ENCODE results near the gene STARD9. TPM values are rescaled to one million over a fixed set of nuclear protein-coding genes. Genes with fewer than 3 reads are reported as not detected.

The STARD9 gene
- total RNA-seq, 2 donors from 2014 or later = 8.9 to 22.6 TPM

DNA sequence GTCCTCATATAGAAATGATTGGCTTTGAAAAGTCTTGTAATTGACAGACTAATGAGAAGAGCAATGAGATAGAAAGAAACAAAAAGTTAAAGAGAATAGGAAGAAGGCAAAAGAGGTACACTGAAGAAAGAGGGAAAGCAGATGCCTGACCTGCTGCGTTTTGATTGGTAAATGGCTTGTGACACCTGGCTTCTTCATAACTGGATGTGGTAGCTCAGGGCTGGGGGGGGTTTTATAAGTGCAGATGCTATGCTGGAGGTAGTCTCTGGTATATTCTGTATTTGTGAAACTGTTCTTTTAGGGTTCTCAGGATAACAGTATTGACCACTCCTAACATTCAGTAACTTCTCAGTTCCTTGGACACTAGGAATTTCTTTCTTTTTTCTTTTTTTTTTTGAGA lies 1.4 kb downstream of the STARD9 start:
- Mint-ChIP-seq H3K9me3 (no peaks in the 10 kb centered on the region), H3K27ac (peak overlapping the region; percentile 2 to 71)
- no peak for ATAC-seq

DNA sequence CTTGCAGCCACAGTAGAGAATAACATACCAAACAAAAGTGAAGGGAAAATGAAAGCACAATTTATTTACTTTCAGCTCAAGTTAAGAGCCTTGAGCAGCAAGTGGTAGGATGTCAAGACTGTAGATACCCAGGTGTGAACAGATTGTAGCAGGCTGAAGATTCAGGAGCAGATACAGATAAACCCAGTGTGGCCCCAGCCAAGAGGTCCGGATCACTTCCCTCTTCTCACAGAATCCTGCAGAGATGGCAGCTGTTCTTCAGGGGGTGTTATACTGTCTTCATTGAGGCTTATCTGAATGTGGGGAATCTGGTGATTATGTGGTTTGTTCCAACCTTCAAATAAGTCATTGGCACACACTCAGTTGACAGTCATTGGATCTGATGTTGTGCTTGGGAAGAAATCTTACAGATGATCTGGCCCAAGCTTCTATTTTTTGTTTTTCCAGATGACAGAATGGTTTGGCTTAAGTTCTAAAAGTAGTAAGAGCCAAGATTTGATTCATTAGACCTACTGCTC lies 2.2 kb downstream of the STARD9 start:
- Mint-ChIP-seq H3K9me3 (no peaks in the 10 kb centered on the region), H3K4me1 (ENCODE audit: low read depth in 2 of 2) (peaks cover 41 to 49% of the 10 kb centered on the region in 2 donors)

More for the DNA sequence above, 1.4 kb downstream of the STARD9 start:
- DNase-seq (ENCODE audit: low spot score) = no peak
- H3K4me3 Mint-ChIP-seq = peak overlapping the region; percentile 95
- no peaks in the 10 kb centered on the region for H3K27me3 Mint-ChIP-seq
- H3K36me3 Mint-ChIP-seq = no peaks in the 10 kb centered on the region
- peaks cover 37 to 43% of the 10 kb centered on the region in 2 donors for H3K4me1 Mint-ChIP-seq (ENCODE audit: low read depth in 2 of 2)

GRCh38 chr15:42578984-42579537 lies 3.7 kb downstream of the STARD9 start:
- peak overlapping the region; percentile 2 for H3K4me3 Mint-ChIP-seq

More for the DNA sequence above, 2.2 kb downstream of the STARD9 start:
- no peak overlapping the region for H3K4me3 Mint-ChIP-seq
- DNase-seq (ENCODE audit: low spot score) = no peak
- no peak overlapping the region for H3K27ac Mint-ChIP-seq
- ATAC-seq = no peak
- H3K27me3 Mint-ChIP-seq = no peaks in the 10 kb centered on the region
- no peaks in the 10 kb centered on the region for H3K36me3 Mint-ChIP-seq

DNA sequence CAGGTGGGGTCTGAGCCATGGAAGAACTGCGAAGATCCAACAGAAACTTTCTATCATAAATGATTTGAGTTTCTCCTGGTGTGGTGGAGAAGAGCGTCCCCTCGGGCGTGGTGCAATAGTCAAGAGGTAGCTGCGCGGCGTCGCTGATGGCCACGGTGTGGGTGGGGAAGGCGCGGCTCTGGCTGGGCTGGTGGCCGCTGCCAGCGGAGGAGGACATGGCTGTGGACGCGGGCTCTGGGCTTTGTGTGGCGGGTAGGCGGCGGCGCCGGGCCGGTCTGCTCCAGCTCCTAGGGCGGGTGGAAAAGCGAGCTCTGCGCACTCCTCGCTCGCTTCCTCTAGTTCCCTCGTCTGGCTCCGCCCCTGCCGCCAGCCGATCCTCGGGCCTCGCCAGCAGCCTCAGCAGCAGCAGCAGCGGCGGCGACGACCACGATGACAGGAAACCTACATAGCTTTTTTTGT lies 5.9 kb downstream of the STARD9 start:
- Mint-ChIP-seq H3K36me3 (no peaks in the 10 kb centered on the region), H3K9me3 (no peaks in the 10 kb centered on the region), H3K4me3 (peak overlapping the region; percentile 91), H3K27me3 (no peaks in the 10 kb centered on the region), H3K27ac (peak overlapping the region; percentile 70 to 77), H3K4me1 (ENCODE audit: low read depth in 2 of 2) (peaks cover 34 to 41% of the 10 kb centered on the region in 2 donors)
- peak; percentile 95 to 99 for ATAC-seq
- peak; percentile 85 for DNase-seq (ENCODE audit: low spot score)

More at GRCh38 chr15:42578984-42579537, 3.7 kb downstream of the STARD9 start:
- Mint-ChIP-seq H3K4me1 (ENCODE audit: low read depth in 2 of 2) (peaks cover 41 to 49% of the 10 kb centered on the region in 2 donors), H3K27ac (no peak overlapping the region), H3K36me3 (no peaks in the 10 kb centered on the region), H3K9me3 (no peaks in the 10 kb centered on the region), H3K27me3 (no peaks in the 10 kb centered on the region)
- no peak for DNase-seq (ENCODE audit: low spot score)
- no peak for ATAC-seq

- Mint-ChIP-seq H3K4me3 (no peak overlapping the region), H3K9me3 (no peaks in the 10 kb centered on the region), H3K4me1 (ENCODE audit: low read depth in 2 of 2) (peaks cover 25 to 35% of the 10 kb centered on the region in 2 donors), H3K36me3 (no peaks in the 10 kb centered on the region), H3K27me3 (no peaks in the 10 kb centered on the region), H3K27ac (no peak overlapping the region)
- DNase-seq (ENCODE audit: low spot score) (no peak), ATAC-seq (no peak)
Observed at GRCh38 chr15:42582569-42583375, 7.4 kb downstream of the STARD9 start.

- Mint-ChIP-seq H3K4me1 (ENCODE audit: low read depth in 2 of 2) (peaks cover 21 to 28% of the 10 kb centered on the region in 2 donors), H3K4me3 (no peak overlapping the region), H3K36me3 (peaks cover 4% of the 10 kb centered on the region), H3K27me3 (no peaks in the 10 kb centered on the region), H3K27ac (no peak overlapping the region), H3K9me3 (no peaks in the 10 kb centered on the region)
- ATAC-seq (no peak), DNase-seq (ENCODE audit: low spot score) (no peak)
Observed at GRCh38 chr15:42584031-42584765, 8.8 kb downstream of the STARD9 start.

DNA sequence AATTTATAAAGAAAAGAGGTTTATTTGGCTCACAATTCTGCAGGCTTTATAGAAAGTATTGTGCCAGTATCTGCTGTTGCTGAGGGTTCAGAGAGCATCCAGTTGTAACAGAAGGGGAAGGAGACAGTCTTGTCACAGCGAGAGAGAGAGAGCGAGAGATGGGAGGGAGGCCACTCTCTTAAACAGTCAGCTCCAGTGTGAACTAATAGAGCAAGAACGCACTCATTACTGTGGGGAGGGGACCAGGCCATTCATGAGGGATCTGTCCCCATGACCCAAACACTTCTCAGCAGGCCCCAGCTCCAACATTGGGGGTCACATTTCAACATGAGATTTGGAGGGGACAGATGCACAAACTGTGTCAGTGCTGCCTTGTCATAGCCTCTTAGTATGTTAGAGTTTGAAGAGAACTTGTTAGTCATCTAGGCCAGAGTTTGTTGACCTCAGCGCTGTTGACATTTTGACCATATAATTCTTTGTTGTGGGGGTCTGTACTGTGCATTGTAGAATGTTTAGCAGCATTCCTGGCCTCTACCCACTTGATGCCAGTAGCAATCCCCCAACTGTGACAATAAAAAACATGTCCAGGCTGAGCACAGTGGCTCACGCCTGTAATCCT lies 15.3 kb downstream of the STARD9 start:
- ATAC-seq = no peak
- no peaks in the 10 kb centered on the region for H3K9me3 Mint-ChIP-seq

DNA sequence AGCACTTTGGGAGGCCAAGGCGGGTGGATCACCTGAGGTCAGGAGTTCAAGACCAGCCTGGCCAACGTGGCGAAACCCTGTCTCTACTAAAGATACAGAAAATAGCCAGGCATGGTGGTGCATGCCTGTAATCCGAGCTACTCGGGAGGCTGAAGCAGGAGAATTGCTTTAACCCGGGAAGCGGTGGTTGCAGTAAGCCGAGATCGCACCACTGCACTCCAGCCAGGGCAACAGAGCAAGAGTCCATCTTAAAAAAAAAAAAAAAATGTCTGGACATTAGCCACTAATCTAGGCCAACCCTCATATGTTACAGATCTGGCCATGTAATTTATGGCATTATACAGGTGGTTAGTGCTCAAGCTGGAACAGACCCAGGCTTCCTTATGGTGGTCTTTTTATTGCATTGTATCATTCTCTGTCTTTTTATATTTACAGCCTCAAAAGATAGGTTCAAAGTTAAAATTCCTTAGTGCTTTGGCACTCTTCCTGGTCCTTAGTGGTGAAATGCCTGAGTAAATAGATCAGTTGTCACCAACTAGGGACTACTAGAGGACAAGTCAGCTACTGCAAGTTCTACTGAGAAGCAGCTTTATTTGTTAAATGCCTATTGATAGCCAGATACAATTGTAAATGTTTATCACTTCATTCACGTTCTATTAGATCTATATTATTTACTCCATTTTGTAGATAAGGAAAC lies 16.0 kb downstream of the STARD9 start:
- H3K27me3 Mint-ChIP-seq = no peaks in the 10 kb centered on the region
- H3K4me1 Mint-ChIP-seq (ENCODE audit: low read depth in 2 of 2) = no peaks in the 10 kb centered on the region
- peaks cover 4% of the 10 kb centered on the region for H3K36me3 Mint-ChIP-seq
- ATAC-seq (no peak), DNase-seq (ENCODE audit: low spot score) (no peak)
- H3K4me3 Mint-ChIP-seq = no peak overlapping the region
- H3K9me3 Mint-ChIP-seq = no peaks in the 10 kb centered on the region
- H3K27ac Mint-ChIP-seq = no peak overlapping the region

More for the DNA sequence above, 15.3 kb downstream of the STARD9 start:
- Mint-ChIP-seq H3K27me3 (no peaks in the 10 kb centered on the region), H3K4me3 (no peak overlapping the region), H3K27ac (peak overlapping the region in 1 of 2 donors; percentile 13), H3K36me3 (peaks cover 4% of the 10 kb centered on the region), H3K4me1 (ENCODE audit: low read depth in 2 of 2) (no peaks in the 10 kb centered on the region)
- DNase-seq (ENCODE audit: low spot score) = no peak

GRCh38 chr15:42592716-42593115 lies 17.3 kb downstream of the STARD9 start:
- Mint-ChIP-seq H3K4me3 (no peak overlapping the region), H3K4me1 (ENCODE audit: low read depth in 2 of 2) (no peaks in the 10 kb centered on the region), H3K27me3 (no peaks in the 10 kb centered on the region), H3K9me3 (no peaks in the 10 kb centered on the region), H3K36me3 (peaks cover 4% of the 10 kb centered on the region), H3K27ac (no peak overlapping the region)
- ATAC-seq = no peak
- DNase-seq (ENCODE audit: low spot score) = no peak

- Mint-ChIP-seq H3K27ac (no peak overlapping the region), H3K36me3 (peaks cover 4% of the 10 kb centered on the region), H3K27me3 (no peaks in the 10 kb centered on the region), H3K4me1 (ENCODE audit: low read depth in 2 of 2) (no peaks in the 10 kb centered on the region), H3K4me3 (no peak overlapping the region), H3K9me3 (no peaks in the 10 kb centered on the region)
- DNase-seq (ENCODE audit: low spot score) = no peak
- no peak for ATAC-seq
Observed at GRCh38 chr15:42593143-42593542, 17.7 kb downstream of the STARD9 start.

- H3K27ac Mint-ChIP-seq = no peak overlapping the region
- H3K9me3 Mint-ChIP-seq = no peaks in the 10 kb centered on the region
Observed at GRCh38 chr15:42594095-42594494, 18.7 kb downstream of the STARD9 start.

GRCh38 chr15:42595626-42596240 lies 20.3 kb downstream of the STARD9 start:
- Mint-ChIP-seq H3K36me3 (no peaks in the 10 kb centered on the region), H3K4me3 (no peak overlapping the region), H3K27ac (no peak overlapping the region), H3K9me3 (no peaks in the 10 kb centered on the region), H3K27me3 (no peaks in the 10 kb centered on the region), H3K4me1 (ENCODE audit: low read depth in 2 of 2) (peaks cover 0 to 2% of the 10 kb centered on the region in 2 donors)
- ATAC-seq (no peak), DNase-seq (ENCODE audit: low spot score) (no peak)

More at GRCh38 chr15:42594095-42594494, 18.7 kb downstream of the STARD9 start:
- H3K4me3 Mint-ChIP-seq = no peak overlapping the region
- no peaks in the 10 kb centered on the region for H3K36me3 Mint-ChIP-seq
- H3K4me1 Mint-ChIP-seq (ENCODE audit: low read depth in 2 of 2) = no peaks in the 10 kb centered on the region
- DNase-seq (ENCODE audit: low spot score) = no peak
- no peaks in the 10 kb centered on the region for H3K27me3 Mint-ChIP-seq
- ATAC-seq = no peak
